Measurements from ENCODE around the gene MILR1. TPM values are rescaled to one million over a fixed set of nuclear protein-coding genes. Genes with fewer than 3 reads are reported as not detected.

MILR1 gene
- total RNA-seq, 1 experiment from 2014 or later: 3.8 TPM

DNA sequence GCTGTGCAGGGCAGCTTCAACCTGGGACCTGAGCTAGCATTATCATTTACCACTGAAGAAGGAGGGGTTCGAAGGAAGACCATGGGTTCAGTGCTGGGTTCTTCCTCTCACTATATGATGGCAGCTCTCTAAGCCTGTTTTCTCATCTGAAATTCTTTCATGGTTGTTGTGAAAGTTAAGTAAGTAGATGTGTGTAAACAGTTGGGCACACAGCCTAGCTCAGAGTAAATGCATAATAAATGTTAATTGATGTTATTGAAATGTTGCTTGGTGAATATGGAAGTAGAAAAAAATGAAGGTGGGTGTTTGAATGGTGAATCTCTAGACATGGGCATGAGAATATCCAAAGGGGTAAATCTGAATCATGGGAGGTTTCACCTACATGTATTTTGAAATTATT, 66.9 kb downstream of the MILR1 start:
- TF ChIP-seq JUND (IDR thresholded peaks at IDR 0.05) (no peak), SRF (IDR thresholded peaks at IDR 0.05; ENCODE audit: low read depth) (no peak), ELF1 (IDR thresholded peaks at IDR 0.05; ENCODE audit: borderline replicate concordance, low read depth) (no peak), ZNF274 (IDR thresholded peaks at IDR 0.05; ENCODE audit: low read depth, low read length) (no peak), POLR2AphosphoS5 (IDR thresholded peaks at IDR 0.05; ENCODE audit: low read depth, low read length) (no peak), SP1 (IDR thresholded peaks at IDR 0.05; ENCODE audit: low read depth) (no peak), EGR1 (IDR thresholded peaks at IDR 0.05; ENCODE audit: low read depth) (no peak), RAD21 (IDR thresholded peaks at IDR 0.05; ENCODE audit: low read depth) (no peak), SIN3A (IDR thresholded peaks at IDR 0.05; ENCODE audit: low read depth) (no peak), EZH2phosphoT487 (IDR thresholded peaks at IDR 0.05; ENCODE audit: borderline replicate concordance) (no peak), CBX3 (IDR thresholded peaks at IDR 0.05; ENCODE audit: low read depth) (no peak), POLR2A (IDR thresholded peaks at IDR 0.05; ENCODE audit: borderline replicate concordance, extremely low read depth, insufficient read depth, insufficient read length) (no peak), CEBPB (IDR thresholded peaks at IDR 0.05; ENCODE audit: low read depth) (no peak), EZH2 (IDR thresholded peaks at IDR 0.05) (no peak), MAX (IDR thresholded peaks at IDR 0.05) (no peak)
- TF ChIP-seq, protein P1, sequence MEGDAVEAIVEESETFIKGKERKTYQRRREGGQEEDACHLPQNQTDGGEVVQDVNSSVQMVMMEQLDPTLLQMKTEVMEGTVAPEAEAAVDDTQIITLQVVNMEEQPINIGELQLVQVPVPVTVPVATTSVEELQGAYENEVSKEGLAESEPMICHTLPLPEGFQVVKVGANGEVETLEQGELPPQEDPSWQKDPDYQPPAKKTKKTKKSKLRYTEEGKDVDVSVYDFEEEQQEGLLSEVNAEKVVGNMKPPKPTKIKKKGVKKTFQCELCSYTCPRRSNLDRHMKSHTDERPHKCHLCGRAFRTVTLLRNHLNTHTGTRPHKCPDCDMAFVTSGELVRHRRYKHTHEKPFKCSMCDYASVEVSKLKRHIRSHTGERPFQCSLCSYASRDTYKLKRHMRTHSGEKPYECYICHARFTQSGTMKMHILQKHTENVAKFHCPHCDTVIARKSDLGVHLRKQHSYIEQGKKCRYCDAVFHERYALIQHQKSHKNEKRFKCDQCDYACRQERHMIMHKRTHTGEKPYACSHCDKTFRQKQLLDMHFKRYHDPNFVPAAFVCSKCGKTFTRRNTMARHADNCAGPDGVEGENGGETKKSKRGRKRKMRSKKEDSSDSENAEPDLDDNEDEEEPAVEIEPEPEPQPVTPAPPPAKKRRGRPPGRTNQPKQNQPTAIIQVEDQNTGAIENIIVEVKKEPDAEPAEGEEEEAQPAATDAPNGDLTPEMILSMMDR (IDR thresholded peaks at IDR 0.05 in 2 of 3, conservative IDR thresholded peaks at IDR 0.05 in 1 of 3; ENCODE audit: borderline replicate concordance in 1 of 3, insufficient read depth in 1 of 3, low read depth in 2 of 3, low read length in 2 of 3): no peak
- TF ChIP-seq, protein P2, sequence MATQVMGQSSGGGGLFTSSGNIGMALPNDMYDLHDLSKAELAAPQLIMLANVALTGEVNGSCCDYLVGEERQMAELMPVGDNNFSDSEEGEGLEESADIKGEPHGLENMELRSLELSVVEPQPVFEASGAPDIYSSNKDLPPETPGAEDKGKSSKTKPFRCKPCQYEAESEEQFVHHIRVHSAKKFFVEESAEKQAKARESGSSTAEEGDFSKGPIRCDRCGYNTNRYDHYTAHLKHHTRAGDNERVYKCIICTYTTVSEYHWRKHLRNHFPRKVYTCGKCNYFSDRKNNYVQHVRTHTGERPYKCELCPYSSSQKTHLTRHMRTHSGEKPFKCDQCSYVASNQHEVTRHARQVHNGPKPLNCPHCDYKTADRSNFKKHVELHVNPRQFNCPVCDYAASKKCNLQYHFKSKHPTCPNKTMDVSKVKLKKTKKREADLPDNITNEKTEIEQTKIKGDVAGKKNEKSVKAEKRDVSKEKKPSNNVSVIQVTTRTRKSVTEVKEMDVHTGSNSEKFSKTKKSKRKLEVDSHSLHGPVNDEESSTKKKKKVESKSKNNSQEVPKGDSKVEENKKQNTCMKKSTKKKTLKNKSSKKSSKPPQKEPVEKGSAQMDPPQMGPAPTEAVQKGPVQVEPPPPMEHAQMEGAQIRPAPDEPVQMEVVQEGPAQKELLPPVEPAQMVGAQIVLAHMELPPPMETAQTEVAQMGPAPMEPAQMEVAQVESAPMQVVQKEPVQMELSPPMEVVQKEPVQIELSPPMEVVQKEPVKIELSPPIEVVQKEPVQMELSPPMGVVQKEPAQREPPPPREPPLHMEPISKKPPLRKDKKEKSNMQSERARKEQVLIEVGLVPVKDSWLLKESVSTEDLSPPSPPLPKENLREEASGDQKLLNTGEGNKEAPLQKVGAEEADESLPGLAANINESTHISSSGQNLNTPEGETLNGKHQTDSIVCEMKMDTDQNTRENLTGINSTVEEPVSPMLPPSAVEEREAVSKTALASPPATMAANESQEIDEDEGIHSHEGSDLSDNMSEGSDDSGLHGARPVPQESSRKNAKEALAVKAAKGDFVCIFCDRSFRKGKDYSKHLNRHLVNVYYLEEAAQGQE (IDR thresholded peaks at IDR 0.05; ENCODE audit: low read depth): no peak
- ChIA-PET RAD21 (ENCODE audit: low non-redundant PET in 1 of 2, low total read pairs in 2 of 2, uncharacterized antibody in 2 of 2, unreplicated experiment in 2 of 2) (no interaction called here), POLR2A (interaction anchor here (2.9 kb wide), 1 partner anchor 10 kb away, joined by 16 read pairs; the partner anchor contains the start of genes CEP95 and DDX5), CTCF (interaction anchor here (1.4 kb wide), 1 partner anchor 13 kb away, joined by 3 read pairs; no protein-coding TSS in a partner anchor)
- no peak overlapping the region for H3K27ac ChIP-seq (ENCODE audit: low read depth, low read length)
- intact Hi-C loops (cut with micrococcal nuclease): loop anchor here (5.0 kb wide), 1 partner anchor 36 kb away; no protein-coding TSS in a partner anchor
- H4K20me1 ChIP-seq (ENCODE audit: insufficient read depth): 0 out of 2 replicates have a peak, but pooled peaks cover 7% of the 10 kb centered on the region
- H3K79me2 ChIP-seq (ENCODE audit: insufficient read depth, low read length): peaks cover 89% of the 10 kb centered on the region
- no peaks in the 10 kb centered on the region for H3K4me1 ChIP-seq (ENCODE audit: control insufficient read depth in 1 of 2, insufficient read depth in 2 of 2, low read length in 2 of 2)
- no peak overlapping the region for H2AFZ ChIP-seq (ENCODE audit: low read depth, low read length, poor library complexity, severe bottlenecking)
- no peak for DNase-seq (ENCODE audit: low read depth, low spot score)
- no peak overlapping the region for H3K4me2 ChIP-seq (ENCODE audit: low read length)
- H3K36me3 ChIP-seq (ENCODE audit: control insufficient read depth in 1 of 2, insufficient read depth in 2 of 2, low read length in 2 of 2): peaks cover 70 to 77% of the 10 kb centered on the region in 2 experiments
- no TSS peak for BruUV-seq (replicated peaks)
- H3K4me3 ChIP-seq (replicated peaks in 1 of 2; ENCODE audit: low read depth in 1 of 2, low read length in 2 of 2): no peak overlapping the region
- no peak; the same call in 1 of the 2 replicates for ATAC-seq
- H3K9me3 ChIP-seq (ENCODE audit: control insufficient read depth in 1 of 2, insufficient read depth in 1 of 2, low read depth in 1 of 2, low read length in 2 of 2): no peaks in the 10 kb centered on the region
- H3K27me3 ChIP-seq (ENCODE audit: insufficient read depth, low read length): no peaks in the 10 kb centered on the region
- no peak overlapping the region for H3K9ac ChIP-seq (ENCODE audit: low read length)
- H3K9me2 ChIP-seq (ENCODE audit: insufficient read depth): no peaks in the 10 kb centered on the region

Data from HCT116 (cell line).